Natural killer cell (primary cell): ENCODE results near the gene NHSL2. TPM values are rescaled to one million over a fixed set of nuclear protein-coding genes. Genes with fewer than 3 reads are reported as not detected.

Source experiments
- ATAC-seq, 3 donors: fragments of 150-1000 bp in 2 of 3; fragments of 200-7000 bp in 1 of 3; cut with Tn5 transposase; 1 replicate in 1 of 3; 2 replicates in 2 of 3; pipeline ENCODE4 v1.10.0; 2021; ENCODE audit warnings: mild to moderate bottlenecking in 2 of 3, moderate library complexity in 2 of 3
- DNase-seq, 2 donors: peaks; one replicate each; pipeline versions ENCODE4 v3.0.0 to v3.0.0-alpha.2; 2013 to 2021; ENCODE audit warnings: mixed read lengths in 1 of 2
- H3K27ac ChIP-seq: one replicate; pipeline ENCODE4 v1.5.1; 2013; ENCODE audit warnings: mild to moderate bottlenecking, low read length
- H3K27me3 ChIP-seq: one replicate; pipeline ENCODE4 v1.6.1; 2013; ENCODE audit warnings: low read length; ENCODE audit not compliant: control insufficient read depth, insufficient read depth
- H3K36me3 ChIP-seq: one replicate; pipeline ENCODE4 v1.6.1; 2013; ENCODE audit warnings: low read length; ENCODE audit not compliant: control insufficient read depth, insufficient read depth
- H3K4me1 ChIP-seq: one replicate; pipeline ENCODE4 v1.6.1; 2013; ENCODE audit warnings: low read length; ENCODE audit not compliant: control insufficient read depth, insufficient read depth
- H3K4me3 ChIP-seq: one replicate; pipeline ENCODE4 v1.5.1; 2013; ENCODE audit warnings: low read length
- H3K9me3 ChIP-seq: one replicate; pipeline ENCODE4 v1.6.1; 2013; ENCODE audit warnings: low read length; ENCODE audit not compliant: control insufficient read depth, insufficient read depth
- H3K27ac Mint-ChIP-seq, 2 donors: one replicate each; pipeline ENCODE4 v1.8.0; 2022; ENCODE audit warnings: mild to moderate bottlenecking in 2 of 2, mixed read lengths in 2 of 2, moderate library complexity in 1 of 2
- H3K27me3 Mint-ChIP-seq, 2 donors: one replicate each; pipeline ENCODE4 v1.8.0; 2022; ENCODE audit warnings: low read depth in 2 of 2, mixed read lengths in 2 of 2
- H3K36me3 Mint-ChIP-seq: one replicate; pipeline ENCODE4 v1.8.0; 2022; ENCODE audit warnings: mixed read lengths
- H3K4me1 Mint-ChIP-seq, 2 donors: one replicate each; pipeline ENCODE4 v1.8.0; 2022; ENCODE audit warnings: mixed read lengths in 2 of 2
- H3K4me3 Mint-ChIP-seq: one replicate; pipeline ENCODE4 v1.8.0; 2022; ENCODE audit warnings: mild to moderate bottlenecking, moderate library complexity, mixed read lengths
- H3K9me3 Mint-ChIP-seq, 2 donors: one replicate each; pipeline ENCODE4 v1.8.0; 2022; ENCODE audit warnings: mixed read lengths in 2 of 2
- WGBS: methylation state at CpG from one replicate; pipeline ENCODE4 v1.1.7; 2013; ENCODE audit warnings: missing lambda C conversion rate; ENCODE audit not compliant: insufficient coverage; 5-methylcytosine and 5-hydroxymethylcytosine counted together
- intact Hi-C: fragments of 100-400 bp; cut with micrococcal nuclease; formaldehyde crosslinking; loops from one replicate; pipeline ENCODE4 v1.14.2; 2022
- total RNA-seq, 4 donors: library from RNA; stranded (reverse); fragments of 120-200 nt in 1 of 4; gene quantifications; one replicate each; pipeline versions ENCODE4 v1.2.3 to v1.2.4, GENCODE V29; 2013 to 2022
- TF ChIP-seq, protein P1 (sequence below): fragments of 200-600 bp; IDR thresholded peaks from one replicate; pipeline ENCODE4 v1.8.0; 2022; ENCODE audit warnings: antibody characterized with exemption

NHSL2 gene
- total RNA-seq, 3 donors from 2014 or later (not counting 1 experiment from before 2014, with no cell fraction given): 15.0 to 32.5 (median 30.8) TPM

DNA sequence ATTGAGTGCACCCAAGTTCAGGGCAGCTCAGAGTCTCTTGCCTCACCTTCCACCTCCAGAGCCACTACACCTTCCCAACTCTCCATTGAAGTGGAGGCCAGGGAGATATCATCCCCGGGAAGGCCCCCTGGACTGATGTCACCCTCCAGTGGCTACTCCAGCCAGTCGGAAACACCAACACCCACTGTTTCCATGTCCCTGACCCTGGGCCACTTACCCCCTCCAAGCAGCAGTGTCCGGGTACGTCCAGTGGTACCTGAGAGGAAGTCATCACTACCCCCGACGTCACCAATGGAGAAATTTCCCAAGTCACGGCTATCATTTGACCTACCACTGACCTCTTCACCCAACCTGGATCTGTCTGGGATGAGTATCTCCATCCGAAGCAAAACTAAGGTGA, 228.9 kb downstream of the NHSL2 start:
- WGBS: 99% methylated on average over 8 of the region's 8 CpGs
- H3K4me3 ChIP-seq: no peak overlapping the region

DNA sequence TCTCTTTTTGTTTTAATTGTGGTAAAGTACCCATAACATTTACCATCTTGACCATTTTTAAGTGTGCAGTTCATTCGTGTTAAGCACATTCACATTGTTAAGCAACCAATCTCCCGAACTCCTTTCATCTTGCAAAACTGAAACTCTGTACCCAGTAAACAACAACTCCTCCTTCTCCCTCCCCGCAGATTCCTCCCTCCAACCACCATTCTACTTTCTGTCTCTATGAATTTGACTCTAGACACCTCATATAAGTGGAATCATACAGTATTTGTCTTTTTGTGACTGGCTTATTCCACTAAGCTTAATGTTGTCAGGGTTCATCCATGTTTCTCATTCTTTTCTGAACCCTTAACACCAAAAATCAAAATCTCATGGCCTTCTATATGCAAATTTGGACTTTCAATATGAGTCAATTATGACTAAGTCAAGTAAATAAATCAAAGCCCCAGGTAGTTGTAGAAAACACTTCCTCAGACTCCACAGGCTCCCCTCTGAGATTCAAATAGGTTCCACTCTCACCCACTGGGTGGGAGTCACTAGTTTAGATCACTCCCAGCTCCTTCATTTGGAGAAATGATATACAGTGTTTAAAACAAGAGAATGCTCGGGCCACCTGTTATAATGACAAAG, 230.8 kb downstream of the NHSL2 start:
- TF ChIP-seq, protein P1, sequence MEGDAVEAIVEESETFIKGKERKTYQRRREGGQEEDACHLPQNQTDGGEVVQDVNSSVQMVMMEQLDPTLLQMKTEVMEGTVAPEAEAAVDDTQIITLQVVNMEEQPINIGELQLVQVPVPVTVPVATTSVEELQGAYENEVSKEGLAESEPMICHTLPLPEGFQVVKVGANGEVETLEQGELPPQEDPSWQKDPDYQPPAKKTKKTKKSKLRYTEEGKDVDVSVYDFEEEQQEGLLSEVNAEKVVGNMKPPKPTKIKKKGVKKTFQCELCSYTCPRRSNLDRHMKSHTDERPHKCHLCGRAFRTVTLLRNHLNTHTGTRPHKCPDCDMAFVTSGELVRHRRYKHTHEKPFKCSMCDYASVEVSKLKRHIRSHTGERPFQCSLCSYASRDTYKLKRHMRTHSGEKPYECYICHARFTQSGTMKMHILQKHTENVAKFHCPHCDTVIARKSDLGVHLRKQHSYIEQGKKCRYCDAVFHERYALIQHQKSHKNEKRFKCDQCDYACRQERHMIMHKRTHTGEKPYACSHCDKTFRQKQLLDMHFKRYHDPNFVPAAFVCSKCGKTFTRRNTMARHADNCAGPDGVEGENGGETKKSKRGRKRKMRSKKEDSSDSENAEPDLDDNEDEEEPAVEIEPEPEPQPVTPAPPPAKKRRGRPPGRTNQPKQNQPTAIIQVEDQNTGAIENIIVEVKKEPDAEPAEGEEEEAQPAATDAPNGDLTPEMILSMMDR: no peak
- Histone ChIP-seq H3K4me1 (peaks cover 10% of the 10 kb centered on the region), H3K27me3 (no peaks in the 10 kb centered on the region), H3K27ac (no peak overlapping the region), H3K9me3 (no peaks in the 10 kb centered on the region), H3K36me3 (peaks cover 29% of the 10 kb centered on the region), H3K4me3 (no peak overlapping the region)
- Mint-ChIP-seq H3K9me3 (no peaks in the 10 kb centered on the region), H3K27me3 (peaks cover 0 to 17% of the 10 kb centered on the region in 2 donors), H3K36me3 (no peaks in the 10 kb centered on the region), H3K4me1 (peaks cover 6 to 14% of the 10 kb centered on the region in 2 donors), H3K27ac (no peak overlapping the region), H3K4me3 (no peak overlapping the region)
- intact Hi-C loops: no loop called here
- DNase-seq: no peak
- ATAC-seq: no peak
- 72% methylated on average over 3 of the region's 4 CpGs for WGBS

More for the DNA sequence above, 228.9 kb downstream of the NHSL2 start:
- H3K27ac Mint-ChIP-seq: no peak overlapping the region
- no peaks in the 10 kb centered on the region for H3K36me3 Mint-ChIP-seq
- no peaks in the 10 kb centered on the region for H3K9me3 Mint-ChIP-seq
- Histone ChIP-seq H3K36me3 (peaks cover 31% of the 10 kb centered on the region), H3K4me1 (peaks cover 4% of the 10 kb centered on the region), H3K27me3 (no peaks in the 10 kb centered on the region), H3K27ac (no peak overlapping the region), H3K9me3 (no peaks in the 10 kb centered on the region)
- DNase-seq: no peak
- H3K4me3 Mint-ChIP-seq: no peak overlapping the region
- H3K27me3 Mint-ChIP-seq: peaks cover 0 to 17% of the 10 kb centered on the region in 2 donors
- TF ChIP-seq, protein P1: no peak
- no peak for ATAC-seq
- intact Hi-C loops: no loop called here
- peaks cover 0 to 14% of the 10 kb centered on the region in 2 donors for H3K4me1 Mint-ChIP-seq

DNA sequence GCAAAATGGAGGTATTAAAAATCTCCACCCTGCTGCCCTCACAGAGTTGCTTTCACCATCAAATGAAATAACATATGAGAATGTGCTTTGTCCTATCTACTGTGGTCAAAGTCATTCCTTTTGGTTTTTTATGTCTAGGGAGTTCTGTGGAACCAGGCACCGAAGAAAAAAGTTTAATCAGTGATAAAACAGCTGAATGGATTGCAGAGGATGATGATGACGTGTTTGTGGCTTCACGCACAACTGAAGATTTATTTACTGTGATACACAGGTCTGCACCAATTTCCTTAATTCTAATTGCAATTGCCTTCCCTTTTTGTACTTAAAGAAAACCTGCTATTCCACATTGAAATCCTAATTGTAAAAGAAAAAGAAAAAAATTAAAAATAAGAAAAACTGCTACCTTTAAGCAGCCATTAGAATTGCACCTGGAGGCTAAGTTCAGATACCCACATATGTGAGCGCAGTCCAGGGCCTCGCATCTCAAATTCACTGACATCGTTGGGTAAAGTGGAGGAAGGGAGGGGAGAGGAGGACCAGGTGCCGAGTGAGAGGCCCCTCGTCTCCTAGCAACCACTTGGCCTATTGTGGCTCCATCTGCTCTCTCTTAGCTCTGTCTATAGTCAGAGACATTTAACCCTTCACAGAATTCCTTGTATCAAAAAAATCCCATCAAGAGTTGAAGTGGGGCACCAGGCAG, 231.6 kb downstream of the NHSL2 start:
- Mint-ChIP-seq H3K4me1 (peaks cover 6 to 14% of the 10 kb centered on the region in 2 donors), H3K4me3 (no peak overlapping the region), H3K27ac (peak overlapping the region in 1 of 2 donors; percentile 41), H3K27me3 (peaks cover 0 to 18% of the 10 kb centered on the region in 2 donors), H3K36me3 (no peaks in the 10 kb centered on the region), H3K9me3 (no peaks in the 10 kb centered on the region)
- TF ChIP-seq, protein P1: no peak
- Histone ChIP-seq H3K27me3 (no peaks in the 10 kb centered on the region), H3K9me3 (no peaks in the 10 kb centered on the region), H3K4me3 (no peak overlapping the region), H3K4me1 (peaks cover 10% of the 10 kb centered on the region), H3K27ac (no peak overlapping the region), H3K36me3 (peaks cover 27% of the 10 kb centered on the region)
- DNase-seq (no peak), ATAC-seq (peak in 1 of 3 donors; percentile 21)
- intact Hi-C loops: no loop called here
- WGBS: 39% methylated on average over 3 of the region's 8 CpGs
